Astrocyte (in vitro differentiated cells and primary cell): ENCODE results near the gene GNAI3.

Source experiments
- CTCF ChIP-seq: IDR thresholded peaks from 2 replicates; pipeline ENCODE4 v1.5.1; 2011; ENCODE audit warnings: low read depth, mild to moderate bottlenecking, inconsistent platforms, low read length, moderate library complexity; ENCODE audit not compliant: insufficient read depth
- EZH2 ChIP-seq: IDR thresholded peaks from 2 replicates; pipeline ENCODE4 v1.6.1; 2012; ENCODE audit warnings: mild to moderate bottlenecking, low read length, inconsistent platforms; ENCODE audit not compliant: insufficient read depth

DNA sequence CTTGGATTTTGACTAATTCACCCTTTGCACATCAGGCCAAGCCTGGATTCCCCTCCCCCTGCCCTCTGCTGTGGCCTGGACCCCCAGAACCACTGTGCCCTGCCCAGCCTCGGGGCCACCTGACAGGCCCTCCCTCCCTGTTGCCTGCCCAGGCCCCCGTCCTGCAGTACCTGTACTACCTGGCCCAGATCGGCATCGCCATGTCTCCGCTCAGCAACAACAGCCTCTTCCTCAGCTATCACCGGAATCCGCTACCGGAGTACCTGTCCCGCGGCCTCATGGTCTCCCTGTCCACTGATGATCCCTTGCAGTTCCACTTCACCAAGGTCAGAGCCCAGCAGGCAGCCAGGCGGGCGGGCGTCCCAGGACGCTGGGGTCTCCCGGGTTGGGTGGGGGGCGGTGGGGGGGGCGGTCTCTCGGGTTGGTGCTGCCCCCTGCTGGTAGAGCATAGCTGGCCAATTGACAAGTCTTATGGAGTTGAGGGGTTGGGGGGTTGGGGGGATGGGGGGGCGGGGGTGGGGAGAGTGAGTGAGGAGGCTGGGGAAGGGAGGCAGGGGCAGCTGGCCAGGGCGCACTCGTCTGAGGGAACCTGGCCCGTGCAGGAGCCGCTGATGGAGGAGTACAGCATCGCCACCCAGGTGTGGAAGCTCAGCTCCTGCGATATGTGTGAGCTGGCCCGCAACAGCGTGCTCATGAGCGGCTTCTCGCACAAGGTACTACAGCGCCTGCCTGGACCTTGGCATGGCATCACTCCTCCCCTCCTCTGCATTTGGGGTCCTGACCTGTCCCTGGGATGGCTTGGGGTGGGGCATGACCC lies 81.9 kb downstream of the GNAI3 start:
- TF ChIP-seq CTCF (no peak), EZH2 (no peak)
